Measurements from ENCODE around the gene CCDC117. TPM values are rescaled to one million over a fixed set of nuclear protein-coding genes. Genes with fewer than 3 reads are reported as not detected.

Gene CCDC117
- total and polyA plus RNA-seq, 4 donors, result 8.1 to 24.0 (median 16.2) TPM

- Histone ChIP-seq H3K27ac (ENCODE audit: low read depth in 1 of 2, low read length in 2 of 2) (no peak overlapping the region), H3K9ac (ENCODE audit: low read depth in 1 of 2, low read length in 2 of 2) (no peak overlapping the region), H3K27me3 (ENCODE audit: control insufficient read depth in 4 of 4, insufficient read depth in 4 of 4, low read length in 3 of 4) (no peaks in the 10 kb centered on the region), H3K9me3 (ENCODE audit: control insufficient read depth in 4 of 4, low read length in 3 of 4) (no peaks in the 10 kb centered on the region), H3K4me1 (ENCODE audit: control insufficient read depth in 4 of 4, insufficient read depth in 4 of 4, low read length in 3 of 4) (peaks cover 2 to 17% (median 4%) of the 10 kb centered on the region in 4 donors), H3K36me3 (ENCODE audit: control insufficient read depth in 4 of 4, insufficient read depth in 3 of 4, low read depth in 1 of 4, low read length in 3 of 4) (peaks cover 0 to 2% (median 0%) of the 10 kb centered on the region in 4 donors), H3K4me3 (ENCODE audit: low read depth in 1 of 3, low read length in 3 of 3) (no peak overlapping the region)
- WGBS, result 94% methylated on average over 14 of the region's 14 CpGs
- no peak for TF ChIP-seq ZBTB33 (IDR thresholded peaks at IDR 0.05)
- TF ChIP-seq TAF1 (conservative IDR thresholded peaks at IDR 0.05), result no peak
- no peak for TF ChIP-seq CTCF (IDR thresholded peaks at IDR 0.05; ENCODE audit: low read depth, low read length, missing input control)
- TF ChIP-seq YY1 (IDR thresholded peaks at IDR 0.05), result no peak
- TF ChIP-seq SP1 (IDR thresholded peaks at IDR 0.05), result no peak
- TF ChIP-seq NR2F2 (IDR thresholded peaks at IDR 0.05), result no peak
- TF ChIP-seq FOXA1 (IDR thresholded peaks at IDR 0.05), result no peak
- no peak for TF ChIP-seq EGR1 (IDR thresholded peaks at IDR 0.05; ENCODE audit: low read depth in 2 of 2)
- no peak for TF ChIP-seq JUND (IDR thresholded peaks at IDR 0.05)
- TF ChIP-seq RXRA (IDR thresholded peaks at IDR 0.05), result no peak
- no peak for TF ChIP-seq FOXA2 (IDR thresholded peaks at IDR 0.05)
- TF ChIP-seq ATF3 (IDR thresholded peaks at IDR 0.05), result no peak
- TF ChIP-seq HNF4A (conservative IDR thresholded peaks at IDR 0.05), result no peak
- DNase-seq (ENCODE audit: low spot score), result no peak
Measured at GRCh38 chr22:28769394-28770085, 3.0 kb upstream of the CCDC117 start.

GRCh38 chr22:28771195-28771791 lies 1.2 kb upstream of the CCDC117 start:
- Histone ChIP-seq H3K9me3 (ENCODE audit: control insufficient read depth in 4 of 4, low read length in 3 of 4) (no peaks in the 10 kb centered on the region), H3K36me3 (ENCODE audit: control insufficient read depth in 4 of 4, insufficient read depth in 3 of 4, low read depth in 1 of 4, low read length in 3 of 4) (peaks cover 0 to 7% (median 3%) of the 10 kb centered on the region in 4 donors), H3K9ac (ENCODE audit: low read depth in 1 of 2, low read length in 2 of 2) (no peak overlapping the region), H3K27me3 (ENCODE audit: control insufficient read depth in 4 of 4, insufficient read depth in 4 of 4, low read length in 3 of 4) (no peaks in the 10 kb centered on the region), H3K27ac (ENCODE audit: low read depth in 1 of 2, low read length in 2 of 2) (no peak overlapping the region), H3K4me1 (ENCODE audit: control insufficient read depth in 4 of 4, insufficient read depth in 4 of 4, low read length in 3 of 4) (peaks cover 2 to 20% (median 7%) of the 10 kb centered on the region in 4 donors), H3K4me3 (ENCODE audit: low read depth in 1 of 3, low read length in 3 of 3) (no peak overlapping the region)
- peak; percentile 71 to 80 for TF ChIP-seq RXRA (IDR thresholded peaks at IDR 0.05)
- TF ChIP-seq ZBTB33 (IDR thresholded peaks at IDR 0.05), result no peak
- no peak for TF ChIP-seq FOXA2 (IDR thresholded peaks at IDR 0.05)
- peak in 1 of 2 donors; percentile 61 for TF ChIP-seq EGR1 (IDR thresholded peaks at IDR 0.05; ENCODE audit: low read depth in 2 of 2)
- TF ChIP-seq GABPA (IDR thresholded peaks at IDR 0.05 in 1 of 2, conservative IDR thresholded peaks at IDR 0.05 in 1 of 2), result no peak
- TF ChIP-seq CTCF (IDR thresholded peaks at IDR 0.05; ENCODE audit: low read depth, low read length, missing input control), result no peak
- TF ChIP-seq JUND (IDR thresholded peaks at IDR 0.05), result peak; percentile 39 to 63
- peak; percentile 33 to 41 for TF ChIP-seq HNF4A (conservative IDR thresholded peaks at IDR 0.05)
- peak; percentile 61 for TF ChIP-seq SP1 (IDR thresholded peaks at IDR 0.05)
- DNase-seq (ENCODE audit: low spot score), result no peak
- 55% methylated on average over 5 of the region's 5 CpGs for WGBS

Data from liver (tissue), 9 donors.